Stimulated activated CD8-positive, alpha-beta memory T cell treated with anti-CD3 and anti-CD28 coated beads, Interleukin-12 subunit alpha, Interleukin-12 subunit beta, amount 100 ng/mL, for 1 hour (primary cell): ENCODE data around the gene VSTM4.

Experiments
- DNase-seq: peaks from one replicate; pipeline ENCODE4 v3.0.0-alpha.2; 2020; ENCODE audit warnings: low read depth

The VSTM4 gene

GRCh38 chr10:49141541-49142332 is 26.4 kb upstream of the VSTM4 start:
- DNase-seq, result no peak

GRCh38 chr10:49140304-49141177 is 25.2 kb upstream of the VSTM4 start:
- no peak for DNase-seq

- no peak for DNase-seq
These were observed 24.5 kb upstream of the VSTM4 start for GRCh38 chr10:49139846-49140195.

DNA sequence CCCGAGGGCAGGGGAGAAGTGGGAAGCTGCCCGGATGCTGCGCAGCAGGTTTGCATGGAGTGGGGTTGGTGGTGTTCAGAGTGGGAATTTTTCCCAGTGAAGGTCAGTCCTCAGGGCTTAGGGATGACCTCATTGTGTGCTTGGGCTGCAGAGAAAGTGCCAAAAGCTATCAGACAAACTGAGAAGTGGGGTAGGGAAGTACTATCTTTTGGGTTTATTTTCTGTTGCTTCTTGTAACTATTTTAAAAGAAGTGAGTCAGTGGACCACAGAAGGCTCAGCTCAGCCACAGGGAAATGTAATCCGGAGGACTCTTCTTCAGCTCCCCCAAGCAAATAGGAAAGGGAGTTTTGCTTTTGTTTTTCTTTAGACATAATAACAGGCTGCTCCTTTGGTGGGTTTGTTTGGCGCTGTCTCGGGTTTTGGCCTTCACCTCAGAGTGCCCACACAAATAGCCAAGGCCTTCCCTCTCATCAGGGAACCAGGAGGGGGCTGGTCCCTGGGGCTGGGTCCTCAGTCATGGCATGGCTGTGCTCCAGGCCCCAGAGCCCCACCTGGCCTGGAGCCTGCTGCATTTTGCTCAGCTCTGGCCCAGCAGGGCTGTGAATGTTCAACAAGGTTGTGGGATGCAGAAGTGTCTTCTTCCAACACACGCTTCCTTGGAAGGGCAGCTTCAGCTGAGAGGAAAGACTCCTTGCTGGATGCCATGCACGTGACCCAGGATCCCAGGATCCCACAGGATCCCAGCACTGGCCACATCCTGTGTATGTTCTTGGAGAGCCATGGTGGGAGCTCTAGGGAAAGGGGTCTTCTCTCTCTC is 23.9 kb upstream of the VSTM4 start:
- DNase-seq, result no peak

DNA sequence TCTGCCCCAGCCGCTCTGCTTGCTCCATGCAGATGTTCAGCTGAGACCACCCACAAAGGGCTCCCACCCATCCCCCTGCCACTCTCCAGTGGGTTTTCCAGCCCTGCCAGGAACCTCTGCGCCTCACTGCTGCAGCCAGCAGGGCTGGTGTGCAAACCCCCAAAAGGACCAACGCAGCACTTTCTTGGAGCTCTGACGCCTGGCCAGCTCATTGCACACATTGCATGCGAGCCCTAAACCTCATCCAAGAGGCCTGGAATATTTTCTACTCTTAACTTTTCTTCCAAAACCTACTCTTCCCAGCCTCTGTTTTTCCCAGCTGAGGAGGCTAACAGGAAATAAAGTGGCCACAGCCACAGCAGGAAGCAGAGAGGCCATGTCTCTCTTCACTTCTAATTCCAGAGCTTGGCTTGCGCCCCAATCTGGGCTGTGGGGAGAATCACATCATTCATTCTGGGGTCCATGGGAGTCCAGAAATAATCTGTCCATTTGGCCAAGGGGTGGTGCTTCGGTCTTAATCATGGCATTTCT is 23.1 kb upstream of the VSTM4 start:
- no peak for DNase-seq

- DNase-seq, result no peak
These were observed 21.2 kb upstream of the VSTM4 start for GRCh38 chr10:49136525-49136924.

GRCh38 chr10:49135575-49136313 is 20.4 kb upstream of the VSTM4 start:
- no peak for DNase-seq

DNA sequence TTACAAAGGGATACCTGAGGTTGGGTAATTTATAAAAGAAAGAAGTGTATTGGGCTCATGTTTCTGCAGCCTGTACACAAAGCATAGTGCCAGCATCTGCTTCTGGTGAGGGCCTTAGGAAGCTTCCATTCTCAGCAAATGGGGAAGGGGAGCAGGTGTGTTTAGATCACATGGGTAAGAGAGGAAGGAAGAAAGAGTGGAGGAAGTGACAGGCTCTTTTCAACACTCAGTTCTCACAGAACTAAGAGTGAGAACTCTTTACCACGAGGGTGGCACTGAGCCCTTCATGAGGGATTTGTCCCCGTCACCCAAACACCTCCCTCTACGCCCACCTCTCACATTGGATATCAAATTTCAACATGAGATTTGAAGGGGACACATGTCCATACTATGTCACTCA is 19.0 kb upstream of the VSTM4 start:
- DNase-seq, result no peak

DNA sequence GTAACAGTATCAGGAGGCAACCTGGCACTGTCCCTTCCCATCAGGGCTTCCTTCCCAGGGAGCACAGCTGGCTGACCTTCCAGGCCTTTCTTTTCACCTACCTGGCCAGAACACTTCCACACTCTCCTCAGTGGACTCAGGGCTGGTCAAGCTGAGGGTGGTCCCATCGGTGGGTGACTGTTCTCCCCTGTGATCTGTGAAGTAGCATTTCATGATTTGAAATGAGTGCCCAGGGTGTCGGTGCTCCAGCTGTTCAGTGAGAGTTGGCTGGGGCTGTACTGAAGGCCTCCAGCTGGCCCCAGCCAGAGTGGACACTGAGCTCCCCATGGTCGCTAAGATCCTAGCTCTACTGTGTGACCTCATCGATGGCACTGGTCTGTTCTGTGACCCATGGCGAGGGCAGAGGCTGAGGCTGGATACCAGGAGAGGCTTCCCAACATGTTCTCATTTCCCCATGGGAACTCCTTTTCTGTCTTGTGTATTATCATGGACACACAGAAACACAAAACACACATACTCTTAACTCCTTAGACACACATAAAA is 18.5 kb upstream of the VSTM4 start, which contains the start of gene FAM170B:
Gene FAM170B (minus strand): TSS at position 316 of the 543 bp plus-strand sequence. CDS start 103 bp downstream, at position 213.
- no peak for DNase-seq

- DNase-seq, result no peak
These were observed 17.0 kb upstream of the VSTM4 start for GRCh38 chr10:49132362-49132737.

DNA sequence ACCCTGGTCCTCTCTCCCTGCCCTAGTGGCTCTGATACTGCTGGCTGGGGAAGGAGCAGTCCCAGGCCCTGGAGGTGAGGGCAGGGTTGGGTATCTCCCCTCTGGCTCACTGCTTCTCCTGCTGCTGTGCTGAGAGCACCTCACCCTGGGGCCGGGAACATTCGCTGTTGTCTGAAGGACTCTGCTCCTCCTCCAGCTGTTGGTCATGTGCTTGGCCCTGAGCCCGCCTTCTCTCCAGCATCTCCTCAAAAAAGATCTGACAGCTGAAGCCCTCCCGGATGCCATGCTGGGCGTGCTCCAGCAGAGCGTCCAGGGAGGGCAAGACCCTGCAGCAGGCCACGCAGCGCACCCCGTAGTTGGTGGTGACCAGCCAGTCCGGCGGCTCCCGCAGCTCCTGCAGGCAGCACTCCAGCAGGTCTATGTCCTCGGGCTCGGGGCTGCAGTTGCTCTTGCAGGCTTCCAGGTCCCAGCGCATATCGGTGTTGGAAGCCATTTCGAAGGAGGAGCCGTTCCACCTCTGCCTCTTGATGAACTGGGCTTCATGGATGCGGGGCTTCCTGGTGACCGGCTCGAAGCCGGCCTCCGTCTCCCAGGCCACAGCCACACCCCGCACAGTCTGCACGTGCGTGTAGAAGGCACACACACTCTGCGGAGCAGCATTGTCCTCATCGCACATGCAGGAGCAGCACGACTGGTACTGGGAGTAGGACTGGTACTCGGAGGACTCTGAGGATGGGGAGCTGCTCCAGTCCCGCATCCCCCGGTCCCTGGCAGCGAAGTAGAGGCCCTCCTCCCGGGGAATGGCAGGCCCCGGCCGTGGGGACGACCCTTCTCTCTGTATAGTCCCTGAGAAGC is 16.4 kb upstream of the VSTM4 start:
- no peak for DNase-seq

GRCh38 chr10:49129376-49129775 is 14.1 kb upstream of the VSTM4 start:
- DNase-seq, result no peak

DNA sequence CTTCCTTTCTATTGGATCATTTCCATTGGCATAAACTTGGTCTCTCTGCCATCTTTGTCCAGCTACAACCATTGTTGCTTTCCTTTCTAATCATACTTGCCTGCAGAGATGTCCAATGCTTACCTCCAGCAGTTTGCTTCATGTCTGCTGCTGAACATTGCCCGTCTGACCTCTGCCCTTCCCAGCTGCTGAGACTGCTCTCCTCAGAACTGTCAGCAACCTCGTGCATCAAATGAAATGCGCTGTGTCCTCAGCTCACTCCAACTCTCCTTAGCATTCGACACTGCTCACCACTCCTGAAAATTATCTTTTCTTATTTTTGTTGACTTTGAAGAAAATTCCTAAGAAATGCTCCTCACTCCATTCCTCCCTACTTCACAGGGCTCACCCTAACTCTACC is 13.5 kb upstream of the VSTM4 start:
- no peak for DNase-seq

DNA sequence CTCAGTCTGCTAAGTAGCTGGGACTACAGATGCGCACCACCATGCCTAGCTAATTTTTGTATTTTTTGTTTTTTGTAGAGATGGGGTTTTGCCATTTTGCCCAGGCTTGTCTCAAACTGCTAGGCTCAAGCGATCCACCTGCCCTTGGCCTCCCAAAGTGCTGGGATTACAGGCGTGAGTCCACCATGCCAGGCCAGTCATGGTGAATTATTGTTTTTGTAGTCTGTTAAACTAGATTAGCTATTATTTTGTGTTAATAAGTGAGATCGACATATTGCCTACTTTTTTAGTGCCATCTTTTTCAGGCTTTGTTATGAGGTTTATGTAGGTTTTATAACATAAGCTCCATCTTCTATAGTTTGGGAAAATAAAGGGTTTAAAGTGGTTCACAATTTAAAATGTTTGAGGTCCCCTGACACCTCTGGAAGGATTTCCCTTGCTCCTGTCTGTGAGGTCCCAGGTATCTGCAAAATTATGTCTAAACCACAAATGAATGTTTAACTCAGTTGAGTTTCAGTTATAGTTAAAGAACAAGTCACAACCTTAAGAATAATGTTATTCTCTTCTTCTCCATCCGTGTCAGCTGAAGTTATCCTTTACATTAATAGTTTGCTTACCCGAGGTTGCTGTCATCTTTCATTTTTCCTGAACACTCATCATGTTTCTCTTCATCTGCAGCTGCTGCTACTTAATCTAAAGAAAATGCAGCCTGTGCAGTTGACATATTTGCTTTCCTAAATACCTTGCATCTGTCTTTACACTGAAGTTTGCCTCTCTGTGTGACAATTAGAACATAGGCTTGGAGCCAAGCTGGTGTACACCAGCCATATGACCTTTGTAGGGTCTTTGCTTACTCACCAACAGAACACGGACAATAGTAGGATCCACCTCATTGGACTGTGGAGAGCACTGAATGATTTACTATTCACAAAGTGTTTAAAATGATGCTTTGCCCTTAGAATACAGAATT is 8.9 kb upstream of the VSTM4 start:
- DNase-seq, result no peak

GRCh38 chr10:49120911-49121310 is 5.6 kb upstream of the VSTM4 start:
- DNase-seq, result no peak

DNA sequence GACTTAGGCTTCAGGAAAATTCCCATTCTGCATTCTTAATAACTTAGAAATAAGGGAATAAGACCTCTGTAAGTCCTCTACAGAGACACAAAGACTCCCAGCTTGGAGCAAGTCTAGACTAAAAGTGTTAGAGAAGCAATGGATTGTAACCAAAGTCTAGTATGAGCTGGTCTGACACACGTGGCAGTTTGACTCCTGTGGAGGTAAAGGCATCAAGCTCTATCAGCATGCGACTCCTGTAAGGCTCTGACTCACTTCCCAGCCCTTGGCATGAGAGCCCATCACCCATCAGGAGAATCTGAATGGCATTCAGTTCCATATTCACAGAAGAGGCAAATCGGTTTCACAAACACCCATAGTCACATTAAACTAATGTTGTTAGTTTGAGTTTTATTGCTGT is 4.4 kb upstream of the VSTM4 start:
- DNase-seq, result no peak

DNA sequence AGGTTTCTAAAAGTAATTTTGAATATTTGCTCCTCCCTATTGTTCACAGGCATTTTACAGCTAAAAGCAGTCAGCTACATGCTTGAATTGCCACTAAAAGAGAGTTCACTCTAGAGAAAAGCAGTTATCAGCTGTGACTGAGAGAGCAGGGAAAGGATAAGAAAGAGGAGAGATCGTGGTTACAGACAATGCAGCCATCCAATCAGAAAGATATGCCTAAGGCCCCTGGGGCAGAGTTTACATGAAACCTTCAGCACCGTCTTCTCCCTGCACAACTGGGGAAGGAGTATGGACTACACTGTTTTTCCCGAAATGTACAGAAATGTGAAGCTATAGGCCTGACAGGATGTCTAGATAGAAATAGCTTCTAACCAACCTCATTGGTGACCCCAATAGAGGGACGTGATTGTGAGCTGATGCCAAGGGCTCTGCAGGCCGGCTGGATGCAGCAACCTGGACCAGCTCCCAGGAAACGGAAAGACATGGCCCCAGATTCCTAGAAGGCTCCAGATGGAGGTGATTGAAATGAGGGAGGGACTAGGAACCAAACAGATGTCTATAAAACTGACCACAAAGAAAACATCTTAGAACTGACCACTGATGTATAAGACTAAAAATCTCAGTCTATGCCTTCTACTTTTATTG is 3.2 kb upstream of the VSTM4 start:
- no peak for DNase-seq

DNA sequence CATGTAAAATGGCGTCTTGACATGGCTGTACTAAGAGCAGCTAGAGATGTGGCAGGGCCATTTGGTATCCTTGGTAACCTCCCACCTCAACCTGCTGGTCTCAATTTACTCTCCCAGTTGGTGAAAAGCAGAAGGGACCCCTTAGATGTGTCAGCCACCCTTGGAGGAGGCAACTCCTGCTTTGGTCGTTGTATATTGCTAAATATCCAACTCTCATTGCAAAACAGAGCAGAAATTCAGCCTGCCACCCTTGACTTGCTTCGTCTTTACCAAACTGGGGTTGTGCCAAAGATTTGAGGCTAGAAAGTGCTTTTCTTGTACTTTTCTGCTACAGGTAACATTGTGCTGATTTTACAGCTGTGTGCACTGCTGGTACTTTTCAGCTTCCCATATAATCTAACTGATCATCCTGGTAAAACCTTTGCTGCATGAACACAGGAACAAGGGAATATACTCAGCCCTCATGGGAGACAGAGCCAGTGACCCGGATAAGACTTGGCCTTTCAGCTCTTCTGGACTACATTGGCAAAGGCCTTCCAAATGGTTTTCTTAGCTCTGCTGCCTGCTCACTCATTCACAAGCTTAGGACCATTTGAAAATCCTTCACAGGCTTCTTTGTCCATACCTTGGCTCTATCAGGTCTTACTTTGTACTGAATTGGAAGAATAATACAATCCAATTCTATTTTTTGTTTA is 2.2 kb upstream of the VSTM4 start:
- no peak for DNase-seq
